Camera-type eye (tissue), 1 donor: ENCODE measurements around the gene DLX4. TPM values are rescaled to one million over a fixed set of nuclear protein-coding genes. Genes with fewer than 3 reads are reported as not detected.

ENCODE experiments used
- total RNA-seq: library from RNA; depleted of rRNA; stranded (reverse); fragments of >200 nt; gene quantifications from one replicate; pipeline ENCODE4 v1.2.3, GENCODE V29; 2014

Gene DLX4, protein sequence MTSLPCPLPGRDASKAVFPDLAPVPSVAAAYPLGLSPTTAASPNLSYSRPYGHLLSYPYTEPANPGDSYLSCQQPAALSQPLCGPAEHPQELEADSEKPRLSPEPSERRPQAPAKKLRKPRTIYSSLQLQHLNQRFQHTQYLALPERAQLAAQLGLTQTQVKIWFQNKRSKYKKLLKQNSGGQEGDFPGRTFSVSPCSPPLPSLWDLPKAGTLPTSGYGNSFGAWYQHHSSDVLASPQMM
- total RNA-seq: not detected

GRCh38 chr17:49969134-49969759 is at the start of gene DLX4:
Gene DLX4 (plus strand): TSS chr17:49969190. CDS start chr17:49969469, 279 bp downstream.

GRCh38 chr17:49995055-49995738 is 26.2 kb downstream of the DLX4 start, which contains the start of gene DLX3:
Gene DLX3 (minus strand): TSS chr17:49995224. CDS start chr17:49994998, 226 bp downstream.

Other genes starting within 250 kb of the DLX4 start
- 12.3 TPM for gene FAM117A, start 205.1 kb upstream of the DLX4 start, total RNA-seq
- gene KAT7, start 180.5 kb upstream of the DLX4 start, total RNA-seq: 58.3 TPM
- gene TAC4, start 121.1 kb upstream of the DLX4 start, total RNA-seq: not detected
- 0.33 TPM for gene DLX3, start 26.0 kb downstream of the DLX4 start, total RNA-seq
- 22.1 TPM for gene ITGA3, start 86.9 kb downstream of the DLX4 start, total RNA-seq
- gene PDK2, start 126.2 kb downstream of the DLX4 start, total RNA-seq: 22.0 TPM
- 14.2 TPM for gene SAMD14, start 161.0 kb downstream of the DLX4 start, total RNA-seq
- gene PPP1R9B, start 181.5 kb downstream of the DLX4 start, total RNA-seq: 36.4 TPM
- gene SGCA, start 196.8 kb downstream of the DLX4 start, total RNA-seq: 13.5 TPM
- 7,902 TPM for gene COL1A1, start 232.4 kb downstream of the DLX4 start, total RNA-seq